ENCODE measurements around the gene STX7. TPM values are rescaled to one million over a fixed set of nuclear protein-coding genes. Genes with fewer than 3 reads are reported as not detected.

STX7 gene
- total RNA-seq, 2 experiments from 2014 or later, result 13.3 to 20.3 TPM

DNA sequence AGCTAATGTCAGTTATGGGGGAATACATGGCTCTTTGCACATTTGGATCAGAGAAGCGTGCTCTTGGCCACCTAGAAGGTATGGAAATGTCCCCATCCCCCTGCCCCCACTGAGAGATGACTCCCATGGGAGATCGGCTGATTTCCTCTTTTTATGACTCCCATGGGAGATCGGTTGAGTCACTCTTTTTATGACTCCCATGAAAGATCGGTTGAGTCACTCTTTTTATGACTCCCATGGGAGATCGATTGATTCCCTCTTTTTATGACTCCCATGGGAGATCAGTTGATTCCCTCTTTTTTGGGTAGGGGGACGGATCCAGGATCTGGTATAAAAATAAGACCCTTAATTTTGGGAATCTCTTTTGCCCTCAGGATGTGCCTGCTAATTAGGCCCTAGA is 14.9 kb upstream of the STX7 start:
- ChIA-PET POLR2A (no interaction called here), CTCF (interaction anchor here (0.8 to 1.2 kb wide), 3 partner anchors 9 to 237 kb away, joined by 3 to 5 read pairs (median 3); no protein-coding TSS in a partner anchor)
- Mint-ChIP-seq H3K36me3 (ENCODE audit: low read depth) (no peaks in the 10 kb centered on the region), H3K27ac (no peak overlapping the region), H3K4me1 (no peaks in the 10 kb centered on the region), H3K4me3 (no peak overlapping the region), H3K27me3 (peaks cover 12% of the 10 kb centered on the region), H3K9me3 (ENCODE audit: low read depth) (no peaks in the 10 kb centered on the region)
- no peak for ATAC-seq
- intact Hi-C loops (cut with DNase I, micrococcal nuclease), result no loop called here
- no peak for DNase-seq

GRCh38 chr6:132526461-132526860 is 13.5 kb upstream of the STX7 start:
- ChIA-PET POLR2A (no interaction called here), CTCF (interaction anchor here (0.7 to 2.3 kb wide), 4 partner anchors 9 to 299 kb away, joined by 3 to 8 read pairs (median 5); partner anchors contain the start of gene STX7)
- ATAC-seq (no peak), DNase-seq (no peak)
- no peaks in the 10 kb centered on the region for H3K9me3 Mint-ChIP-seq (ENCODE audit: low read depth)
- peaks cover 12% of the 10 kb centered on the region for H3K27me3 Mint-ChIP-seq
- H3K4me1 Mint-ChIP-seq, result no peaks in the 10 kb centered on the region
- H3K36me3 Mint-ChIP-seq (ENCODE audit: low read depth), result no peaks in the 10 kb centered on the region
- intact Hi-C loops (cut with DNase I, micrococcal nuclease), result no loop called here
- no peak overlapping the region for H3K4me3 Mint-ChIP-seq
- no peak overlapping the region for H3K27ac Mint-ChIP-seq

DNA sequence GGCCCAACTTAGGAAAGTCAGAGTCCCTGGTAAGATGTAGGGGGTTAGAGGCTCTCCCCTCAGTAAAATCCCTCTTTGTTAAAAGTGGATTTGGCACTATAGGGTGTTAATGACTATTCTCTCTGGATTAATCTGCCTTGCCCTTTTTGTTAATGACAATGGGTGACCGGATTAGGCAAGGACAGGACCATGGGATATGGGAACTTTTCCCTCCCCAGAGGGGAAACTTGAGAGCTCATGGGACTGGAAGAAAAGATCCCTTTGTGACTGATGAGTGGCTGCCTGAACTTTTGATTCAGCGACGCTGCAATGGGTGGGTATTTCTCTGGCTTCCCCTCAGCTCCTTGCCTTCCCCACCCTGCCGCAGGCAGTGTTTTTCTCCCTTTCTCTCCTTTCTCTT is 12.9 kb upstream of the STX7 start:
- DNase-seq (no peak), ATAC-seq (no peak)
- H3K9me3 Mint-ChIP-seq (ENCODE audit: low read depth), result no peaks in the 10 kb centered on the region
- H3K27ac Mint-ChIP-seq, result no peak overlapping the region
- intact Hi-C loops (cut with DNase I, micrococcal nuclease), result no loop called here
- no peaks in the 10 kb centered on the region for H3K4me1 Mint-ChIP-seq
- peaks cover 12% of the 10 kb centered on the region for H3K27me3 Mint-ChIP-seq
- CTCF ChIA-PET, result interaction anchor here (0.7 to 2.3 kb wide), 4 partner anchors 9 to 299 kb away, joined by 3 to 8 read pairs (median 5); partner anchors contain the start of gene STX7
- no peaks in the 10 kb centered on the region for H3K36me3 Mint-ChIP-seq (ENCODE audit: low read depth)
- POLR2A ChIA-PET, result no interaction called here
- H3K4me3 Mint-ChIP-seq, result no peak overlapping the region

DNA sequence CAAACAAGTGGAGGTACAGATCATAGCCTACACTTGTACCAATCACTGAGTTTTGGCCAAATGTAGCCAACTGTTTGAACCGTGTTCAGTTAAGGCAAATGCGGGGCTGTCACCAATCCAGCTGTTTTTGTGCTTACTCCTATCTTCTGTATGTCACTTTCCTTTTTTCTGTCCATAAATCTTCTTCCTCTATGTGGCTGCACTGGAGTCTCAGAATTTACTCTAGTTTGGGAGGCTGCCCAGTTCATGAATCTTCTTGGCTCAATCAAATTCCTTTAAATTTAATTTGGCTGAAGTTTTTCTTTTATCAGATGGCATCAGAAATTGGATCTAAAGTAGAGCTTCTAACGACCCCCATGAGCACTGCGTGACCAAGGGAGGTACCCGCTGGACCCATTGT is 11.7 kb upstream of the STX7 start:
- Mint-ChIP-seq H3K36me3 (ENCODE audit: low read depth) (no peaks in the 10 kb centered on the region), H3K4me1 (no peaks in the 10 kb centered on the region), H3K27me3 (peaks cover 10% of the 10 kb centered on the region), H3K4me3 (no peak overlapping the region), H3K9me3 (ENCODE audit: low read depth) (no peaks in the 10 kb centered on the region), H3K27ac (no peak overlapping the region)
- ChIA-PET CTCF (interaction anchor here (0.5 to 1.5 kb wide), 2 partner anchors 9 to 437 kb away, joined by 3 read pairs; no protein-coding TSS in a partner anchor), POLR2A (no interaction called here)
- no peak for DNase-seq
- no peak for ATAC-seq
- intact Hi-C loops (cut with DNase I, micrococcal nuclease), result no loop called here

- H3K4me1 Mint-ChIP-seq, result no peaks in the 10 kb centered on the region
- ChIA-PET CTCF (interaction anchor here (1.5 kb wide), 1 partner anchor 9 kb away, joined by 5 read pairs; no protein-coding TSS in a partner anchor), POLR2A (no interaction called here)
- no peak for ATAC-seq
- no peak overlapping the region for H3K4me3 Mint-ChIP-seq
- H3K27ac Mint-ChIP-seq, result no peak overlapping the region
- H3K9me3 Mint-ChIP-seq (ENCODE audit: low read depth), result no peaks in the 10 kb centered on the region
- DNase-seq, result no peak
- H3K27me3 Mint-ChIP-seq, result peaks cover 8% of the 10 kb centered on the region
- H3K36me3 Mint-ChIP-seq (ENCODE audit: low read depth), result no peaks in the 10 kb centered on the region
- intact Hi-C loops (cut with DNase I, micrococcal nuclease), result no loop called here
Measured at GRCh38 chr6:132520953-132521352, 8.0 kb upstream of the STX7 start.

GRCh38 chr6:132515386-132515785 is 2.5 kb upstream of the STX7 start:
- no peaks in the 10 kb centered on the region for H3K9me3 Mint-ChIP-seq (ENCODE audit: low read depth)
- intact Hi-C loops (cut with DNase I, micrococcal nuclease), result loop anchor here in 1 of 2 experiments (10.0 kb wide), 1 partner anchor 249 kb away; no protein-coding TSS in a partner anchor
- POLR2A ChIA-PET, result no interaction called here

DNA sequence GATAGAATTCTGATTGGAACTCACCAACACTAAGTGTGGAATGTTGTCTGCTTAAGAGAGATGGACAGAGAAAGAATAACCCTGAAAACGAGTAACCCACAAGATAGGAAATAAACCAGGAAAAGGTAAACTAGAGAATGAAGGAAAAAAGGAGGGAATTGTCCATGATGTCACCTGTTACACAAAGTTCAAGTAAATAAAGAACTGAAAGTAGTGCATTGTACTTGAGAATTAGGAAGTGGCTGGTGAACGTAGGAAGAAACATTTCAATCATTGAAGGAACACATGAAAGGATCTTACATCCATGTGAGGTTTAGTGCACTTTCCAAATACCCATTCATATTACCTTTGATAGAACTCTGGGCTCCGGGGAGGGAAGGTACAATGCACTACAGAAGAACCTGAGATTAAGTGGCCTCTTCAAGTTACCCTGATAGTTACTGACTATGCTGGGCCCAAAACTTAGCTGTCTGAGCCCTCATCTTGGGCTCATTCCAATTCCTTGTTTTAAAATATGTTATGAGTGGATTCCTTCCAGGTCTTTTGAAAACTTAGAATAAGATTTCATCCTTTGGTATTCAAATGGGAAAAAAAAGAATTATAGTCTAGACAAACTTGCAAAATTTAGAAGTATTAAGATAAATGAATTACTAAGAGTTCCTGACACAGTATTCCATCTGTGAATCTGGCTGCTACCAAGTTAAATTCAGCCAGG is 1.1 kb upstream of the STX7 start:
- Mint-ChIP-seq H3K4me3 (peak overlapping the region; percentile 88), H3K9me3 (ENCODE audit: low read depth) (no peaks in the 10 kb centered on the region), H3K27ac (no peak overlapping the region), H3K4me1 (peaks cover 24% of the 10 kb centered on the region), H3K36me3 (ENCODE audit: low read depth) (no peaks in the 10 kb centered on the region), H3K27me3 (no peaks in the 10 kb centered on the region)
- DNase-seq (no peak), ATAC-seq (no peak)
- intact Hi-C loops (cut with DNase I, micrococcal nuclease), result loop anchor here (1.0 to 10.0 kb wide), 4 partner anchors 251 to 300 kb away; partner anchors contain the start of genes RPS12 (in 2 of the 2) and SLC18B1 (in 1 of the 2)
- POLR2A ChIA-PET, result no interaction called here
- CTCF ChIA-PET, result interaction anchor here (1.3 to 1.7 kb wide), 3 partner anchors 12 to 19 kb away, joined by 5 to 11 read pairs (median 5); no protein-coding TSS in a partner anchor

More at GRCh38 chr6:132515386-132515785, 2.5 kb upstream of the STX7 start:
- Mint-ChIP-seq H3K4me1 (peaks cover 24% of the 10 kb centered on the region), H3K27me3 (no peaks in the 10 kb centered on the region), H3K36me3 (ENCODE audit: low read depth) (no peaks in the 10 kb centered on the region), H3K4me3 (no peak overlapping the region), H3K27ac (no peak overlapping the region)
- no peak for DNase-seq
- CTCF ChIA-PET, result interaction anchor here (0.7 to 3.6 kb wide), 5 partner anchors 9 to 309 kb away, joined by 3 to 13 read pairs (median 3); no protein-coding TSS in a partner anchor
- ATAC-seq, result no peak

DNA sequence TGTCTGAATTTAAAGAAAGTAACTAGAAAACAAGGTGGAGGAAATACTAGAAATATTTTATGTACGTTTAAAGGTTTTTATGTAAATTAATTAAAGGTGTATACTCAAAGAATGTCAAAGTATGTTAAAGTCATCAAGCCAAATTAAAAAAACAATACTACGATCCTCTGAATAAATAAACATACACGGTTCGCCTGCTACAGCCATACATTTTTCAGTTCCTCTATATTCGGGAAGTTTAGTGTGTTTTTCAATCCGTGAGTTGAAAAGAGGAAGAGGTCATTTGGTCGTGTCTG is 626 bp downstream of the STX7 start:
- intact Hi-C loops (cut with DNase I, micrococcal nuclease), result loop anchor here (5.0 to 10.0 kb wide), 3 partner anchors 253 to 300 kb away; partner anchors contain the start of genes RPS12 (in 1 of the 2) and SLC18B1 (in 1 of the 2)

GRCh38 chr6:132511831-132512220 is 1.1 kb downstream of the STX7 start:
- intact Hi-C loops (cut with DNase I, micrococcal nuclease), result loop anchor here (5.0 to 10.0 kb wide), 3 partner anchors 253 to 300 kb away; partner anchors contain the start of genes RPS12 (in 1 of the 2) and SLC18B1 (in 1 of the 2)
- H3K9me3 Mint-ChIP-seq (ENCODE audit: low read depth), result no peaks in the 10 kb centered on the region
- H3K36me3 Mint-ChIP-seq (ENCODE audit: low read depth), result peaks cover 11% of the 10 kb centered on the region
- peaks cover 34% of the 10 kb centered on the region for H3K4me1 Mint-ChIP-seq
- no peaks in the 10 kb centered on the region for H3K27me3 Mint-ChIP-seq
- DNase-seq (no peak), ATAC-seq (no peak)
- H3K27ac Mint-ChIP-seq, result no peak overlapping the region
- ChIA-PET POLR2A (no interaction called here), CTCF (interaction anchor here (1.5 kb wide), 1 partner anchor 19 kb away, joined by 4 read pairs; no protein-coding TSS in a partner anchor)
- H3K4me3 Mint-ChIP-seq, result peak overlapping the region; percentile 79

More for the DNA sequence above, 626 bp downstream of the STX7 start:
- DNase-seq (no peak), ATAC-seq (no peak)
- Mint-ChIP-seq H3K27me3 (no peaks in the 10 kb centered on the region), H3K4me1 (peaks cover 33% of the 10 kb centered on the region), H3K36me3 (ENCODE audit: low read depth) (peaks cover 11% of the 10 kb centered on the region), H3K27ac (no peak overlapping the region), H3K4me3 (peak overlapping the region; percentile 79), H3K9me3 (ENCODE audit: low read depth) (no peaks in the 10 kb centered on the region)
- POLR2A ChIA-PET, result interaction anchor here (0.6 to 1.1 kb wide), 2 partner anchors 232 to 302 kb away, joined by 3 to 8 read pairs; partner anchors contain the start of gene RPS12
- CTCF ChIA-PET, result interaction anchor here (0.8 to 1.4 kb wide), 5 partner anchors 14 to 251 kb away, joined by 4 to 8 read pairs (median 4); no protein-coding TSS in a partner anchor

DNA sequence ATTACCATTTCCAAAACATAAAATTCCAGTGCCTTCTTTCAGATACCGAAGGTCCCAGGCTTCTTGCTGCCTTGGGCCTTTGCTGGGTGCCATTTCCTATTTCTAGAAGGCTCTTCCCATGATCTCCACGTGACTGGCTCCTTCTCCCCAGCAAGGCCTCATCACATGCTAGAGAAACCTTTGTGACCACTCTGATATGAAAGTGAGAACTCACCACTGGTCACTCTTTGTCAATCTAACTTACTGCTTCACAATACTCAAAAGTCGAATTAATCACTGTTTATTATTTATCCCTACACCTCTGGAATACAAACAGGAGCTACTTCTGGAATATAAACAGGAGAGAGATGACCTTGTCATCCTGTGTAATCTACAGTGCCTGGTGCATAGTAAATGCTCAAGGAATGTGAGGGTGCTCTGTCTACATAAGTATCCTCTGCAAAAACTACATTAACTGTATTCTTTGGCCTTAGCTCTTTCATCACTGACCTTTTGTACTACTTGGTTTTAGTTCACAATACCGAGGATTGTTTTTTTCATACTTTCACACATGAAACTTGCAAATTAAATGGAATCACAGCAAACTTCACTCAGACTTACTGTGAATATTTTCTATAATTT is 1.6 kb downstream of the STX7 start:
- POLR2A ChIA-PET, result no interaction called here

More for the DNA sequence above, 1.6 kb downstream of the STX7 start:
- Mint-ChIP-seq H3K9me3 (ENCODE audit: low read depth) (no peaks in the 10 kb centered on the region), H3K4me3 (no peak overlapping the region), H3K27me3 (no peaks in the 10 kb centered on the region), H3K36me3 (ENCODE audit: low read depth) (peaks cover 11% of the 10 kb centered on the region), H3K27ac (no peak overlapping the region), H3K4me1 (peaks cover 39% of the 10 kb centered on the region)
- CTCF ChIA-PET, result interaction anchor here (1.5 kb wide), 1 partner anchor 19 kb away, joined by 4 read pairs; no protein-coding TSS in a partner anchor
- DNase-seq (no peak), ATAC-seq (no peak)
- intact Hi-C loops (cut with DNase I, micrococcal nuclease), result loop anchor here (5.0 to 10.0 kb wide), 3 partner anchors 253 to 301 kb away; partner anchors contain the start of genes RPS12 (in 1 of the 2) and SLC18B1 (in 1 of the 2)
